Panc1 (cell line): ENCODE data around the gene TOMM40.

Experiments used
- CTCF ChIP-seq: fragments of 450-650 bp; IDR thresholded peaks from 2 replicates; pipeline ENCODE4 v1.5.1; 2017; ENCODE audit warnings: mild to moderate bottlenecking
- POLR2AphosphoS5 ChIP-seq: IDR thresholded peaks from 2 replicates; pipeline ENCODE4 v1.6.1; 2012; ENCODE audit warnings: mild to moderate bottlenecking, low read depth, low read length, moderate library complexity
- TCF7L2 ChIP-seq: IDR thresholded peaks from 2 replicates; pipeline ENCODE4 v1.6.1; 2011; ENCODE audit warnings: mild to moderate bottlenecking, low read depth, low read length, inconsistent platforms
- TF ChIP-seq, protein P1 (sequence below), 2 experiments: IDR thresholded peaks; 2 replicates each; pipeline ENCODE4 v1.6.1; 2011 to 2012; ENCODE audit warnings: low read depth in 2 of 2, control low read depth in 1 of 2, low read length in 1 of 2, mild to moderate bottlenecking in 1 of 2, moderate library complexity in 1 of 2; ENCODE audit not compliant: insufficient read depth in 1 of 2

GRCh38 chr19:44848812-44849447 is 42.1 kb upstream of the TOMM40 start:
- TF ChIP-seq CTCF (no peak), POLR2AphosphoS5 (no peak), TCF7L2 (no peak)
- TF ChIP-seq, protein P1, sequence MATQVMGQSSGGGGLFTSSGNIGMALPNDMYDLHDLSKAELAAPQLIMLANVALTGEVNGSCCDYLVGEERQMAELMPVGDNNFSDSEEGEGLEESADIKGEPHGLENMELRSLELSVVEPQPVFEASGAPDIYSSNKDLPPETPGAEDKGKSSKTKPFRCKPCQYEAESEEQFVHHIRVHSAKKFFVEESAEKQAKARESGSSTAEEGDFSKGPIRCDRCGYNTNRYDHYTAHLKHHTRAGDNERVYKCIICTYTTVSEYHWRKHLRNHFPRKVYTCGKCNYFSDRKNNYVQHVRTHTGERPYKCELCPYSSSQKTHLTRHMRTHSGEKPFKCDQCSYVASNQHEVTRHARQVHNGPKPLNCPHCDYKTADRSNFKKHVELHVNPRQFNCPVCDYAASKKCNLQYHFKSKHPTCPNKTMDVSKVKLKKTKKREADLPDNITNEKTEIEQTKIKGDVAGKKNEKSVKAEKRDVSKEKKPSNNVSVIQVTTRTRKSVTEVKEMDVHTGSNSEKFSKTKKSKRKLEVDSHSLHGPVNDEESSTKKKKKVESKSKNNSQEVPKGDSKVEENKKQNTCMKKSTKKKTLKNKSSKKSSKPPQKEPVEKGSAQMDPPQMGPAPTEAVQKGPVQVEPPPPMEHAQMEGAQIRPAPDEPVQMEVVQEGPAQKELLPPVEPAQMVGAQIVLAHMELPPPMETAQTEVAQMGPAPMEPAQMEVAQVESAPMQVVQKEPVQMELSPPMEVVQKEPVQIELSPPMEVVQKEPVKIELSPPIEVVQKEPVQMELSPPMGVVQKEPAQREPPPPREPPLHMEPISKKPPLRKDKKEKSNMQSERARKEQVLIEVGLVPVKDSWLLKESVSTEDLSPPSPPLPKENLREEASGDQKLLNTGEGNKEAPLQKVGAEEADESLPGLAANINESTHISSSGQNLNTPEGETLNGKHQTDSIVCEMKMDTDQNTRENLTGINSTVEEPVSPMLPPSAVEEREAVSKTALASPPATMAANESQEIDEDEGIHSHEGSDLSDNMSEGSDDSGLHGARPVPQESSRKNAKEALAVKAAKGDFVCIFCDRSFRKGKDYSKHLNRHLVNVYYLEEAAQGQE (IDR thresholded peaks at IDR 0.05; ENCODE audit: insufficient read depth in 1 of 2, low read depth in 2 of 2, low read length in 1 of 2) = no peak
